Measurements from ENCODE around the gene FKBP8.
A peak's percentile ranks its signal among the peaks of the same experiment; 100 is the strongest.

The FKBP8 gene

DNA sequence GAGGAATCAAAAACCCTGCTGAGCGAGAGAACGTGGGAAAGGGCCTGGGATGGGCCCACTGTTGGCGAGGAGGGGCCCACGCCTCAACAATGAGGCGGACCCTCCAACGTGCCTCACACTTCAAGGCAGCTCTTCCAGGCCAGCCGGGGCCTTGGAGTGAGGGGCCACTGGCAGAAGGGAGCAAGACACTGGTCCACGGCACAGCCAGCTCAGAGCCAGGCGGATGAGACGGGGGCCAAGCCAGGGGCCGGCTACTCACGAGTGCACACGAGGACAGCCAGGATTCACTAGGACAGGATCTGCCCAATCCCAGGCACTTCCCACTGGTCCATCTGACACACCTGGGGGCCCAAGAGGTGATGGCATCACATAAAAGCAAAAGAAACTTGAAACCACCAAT lies 42.0 kb downstream of the FKBP8 start:
- DNase-seq, result no peak

DNA sequence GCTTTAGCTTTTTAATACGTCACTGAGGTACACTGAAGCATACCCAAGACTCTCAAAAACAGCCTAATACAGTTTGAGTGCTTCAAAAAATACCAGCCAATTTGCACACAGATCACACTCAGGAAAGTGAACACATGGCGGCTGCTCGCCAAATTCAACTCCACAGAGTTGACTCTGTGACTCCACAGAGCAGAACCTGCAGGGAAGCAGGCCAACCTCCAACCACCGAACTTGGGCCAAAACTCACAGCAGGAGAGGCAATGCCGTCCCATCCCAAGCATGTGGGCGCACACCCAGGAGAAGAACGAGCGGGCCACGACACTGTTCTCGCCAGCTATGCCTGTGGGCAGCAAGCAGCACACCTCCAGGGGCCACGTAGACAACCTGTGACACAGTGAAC lies 42.6 kb downstream of the FKBP8 start:
- no peak for DNase-seq

DNA sequence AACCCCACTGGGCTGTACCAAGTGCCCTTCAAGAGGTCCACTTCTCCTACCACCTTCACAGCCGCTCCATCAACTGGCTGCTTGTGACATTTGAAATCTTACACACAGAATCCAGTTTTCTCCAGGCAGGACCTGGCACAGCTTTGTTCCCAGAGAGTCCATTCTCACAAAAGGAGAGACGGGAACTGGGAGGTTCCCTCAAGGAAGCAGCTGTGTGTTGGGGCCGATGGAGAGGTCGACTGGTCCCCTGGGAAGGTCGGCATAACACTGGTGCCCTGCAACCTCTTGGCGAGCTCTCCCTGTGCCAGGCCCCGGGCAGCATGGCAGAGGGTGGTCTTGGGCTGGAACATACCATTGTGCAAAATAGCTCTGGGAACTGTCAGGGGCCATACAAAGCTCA lies 43.0 kb downstream of the FKBP8 start:
- DNase-seq, result no peak

DNA sequence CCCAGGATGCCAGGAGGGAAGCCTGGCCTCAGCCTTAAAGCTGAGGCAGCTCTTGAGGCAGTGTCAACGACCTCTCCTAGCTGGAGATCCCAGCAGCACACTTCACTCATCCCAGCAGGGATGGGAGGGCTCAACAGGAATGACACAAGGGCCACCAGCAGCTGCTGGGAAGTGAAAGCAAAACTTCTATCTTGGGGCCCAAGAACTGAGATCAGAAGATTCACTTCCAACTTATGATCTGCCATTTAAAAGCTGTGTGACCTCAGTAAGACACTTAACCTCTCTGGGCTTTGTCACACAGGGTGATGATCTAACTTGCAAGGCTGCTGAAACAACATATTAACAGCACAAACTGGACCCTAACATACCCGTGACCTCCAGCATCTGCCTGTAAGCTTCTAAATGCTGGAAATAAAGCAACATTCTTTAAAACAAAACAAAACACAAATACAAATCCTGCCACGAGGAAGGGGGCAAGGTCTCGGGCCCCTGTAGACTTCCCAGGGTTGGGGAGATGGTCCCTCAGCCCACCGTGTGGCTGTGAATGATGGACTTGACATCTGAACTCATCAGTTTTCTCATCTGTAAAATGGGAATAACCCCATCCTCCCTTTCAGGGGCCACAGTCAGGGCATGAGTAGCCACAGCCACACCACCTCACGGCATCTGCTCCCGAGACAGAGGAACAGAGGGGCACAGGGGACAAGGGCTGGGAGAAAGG lies 44.2 kb downstream of the FKBP8 start:
- no peak for DNase-seq

DNA sequence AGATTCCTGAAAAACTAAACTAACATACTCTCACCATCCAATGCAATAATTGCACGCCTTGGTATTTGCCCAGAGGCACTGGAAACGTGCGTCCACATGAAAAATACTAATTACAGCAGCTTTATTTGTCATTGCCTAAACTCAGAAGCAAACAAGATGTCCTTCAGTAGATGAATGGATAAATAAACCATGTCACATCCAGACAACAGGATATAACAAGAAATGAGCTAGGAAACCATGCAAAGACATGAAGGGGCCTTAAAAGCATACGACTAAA lies 46.5 kb downstream of the FKBP8 start:
- DNase-seq, result no peak

DNA sequence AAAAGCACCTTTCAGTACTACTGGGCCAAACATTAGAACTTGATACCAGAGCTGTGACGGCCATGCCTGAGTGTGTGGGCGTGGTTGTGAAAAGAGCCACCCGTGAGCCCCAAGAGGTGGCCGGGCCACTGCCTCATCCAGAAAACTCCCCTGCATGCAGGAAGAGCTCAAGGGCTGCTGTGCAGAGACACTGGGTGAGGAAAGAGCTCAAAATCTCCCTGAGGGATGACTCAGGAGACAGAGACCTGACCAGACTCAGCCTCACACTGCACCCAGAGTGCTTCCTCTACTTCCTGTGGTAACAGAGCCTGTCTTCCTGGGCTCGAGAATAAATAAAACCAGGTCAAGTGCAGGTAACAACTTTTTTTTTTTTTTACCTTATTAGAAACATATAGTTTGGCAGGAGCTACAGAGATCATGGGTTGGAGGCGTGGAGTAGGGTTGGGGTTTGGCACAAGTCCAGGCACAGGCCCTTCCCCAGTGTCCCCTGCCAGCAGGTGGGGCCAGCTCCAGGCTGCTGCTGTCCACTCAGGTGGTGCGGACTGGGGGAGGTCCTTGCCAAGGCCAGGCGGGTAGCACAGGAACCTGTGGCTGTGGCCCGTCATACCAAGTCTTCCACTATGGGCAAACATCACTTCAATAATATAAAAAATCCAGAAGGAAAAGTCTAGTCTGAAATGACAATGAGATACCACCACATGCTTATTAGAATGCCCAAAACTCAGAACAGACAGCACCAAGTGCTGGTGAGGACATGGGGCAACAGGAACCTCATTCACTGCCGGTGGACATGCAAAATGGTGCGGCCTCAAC lies 47.0 kb downstream of the FKBP8 start:
- DNase-seq, result no peak

DNA sequence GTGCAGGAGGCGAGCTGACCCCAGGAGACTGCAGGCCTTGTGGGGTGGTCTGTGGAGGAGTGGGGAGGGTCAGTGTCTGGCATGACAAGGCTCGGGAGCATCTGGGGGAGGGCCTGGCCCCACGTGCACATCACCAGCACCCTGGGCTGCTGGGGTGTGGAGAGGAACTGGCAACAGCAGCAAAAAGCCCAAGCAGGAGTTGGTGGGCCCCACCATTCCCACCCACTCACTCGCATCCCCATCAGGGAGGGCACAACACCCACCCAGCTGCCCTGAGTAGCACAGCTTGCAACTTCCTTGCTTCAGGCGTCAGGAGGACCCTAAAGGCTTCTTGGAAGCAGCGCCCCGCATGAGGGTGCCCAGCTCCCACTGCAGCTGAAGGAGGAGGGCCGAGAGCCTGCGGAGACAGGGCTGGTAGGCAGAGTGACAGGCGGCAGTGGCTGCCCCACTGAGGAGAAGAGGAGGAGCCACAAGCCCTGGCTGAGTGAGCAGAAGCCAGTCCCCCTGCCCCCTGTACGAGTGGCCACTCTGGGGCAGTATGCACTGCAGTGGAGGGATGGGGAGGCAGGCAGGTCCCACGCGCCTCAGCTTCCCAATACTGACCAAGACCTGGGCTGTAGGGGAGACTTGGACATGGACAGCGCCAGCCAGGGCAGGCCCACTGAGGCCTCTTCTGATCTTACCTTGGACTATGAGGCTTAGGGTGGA lies 48.0 kb downstream of the FKBP8 start:
- no peak for DNase-seq

DNA sequence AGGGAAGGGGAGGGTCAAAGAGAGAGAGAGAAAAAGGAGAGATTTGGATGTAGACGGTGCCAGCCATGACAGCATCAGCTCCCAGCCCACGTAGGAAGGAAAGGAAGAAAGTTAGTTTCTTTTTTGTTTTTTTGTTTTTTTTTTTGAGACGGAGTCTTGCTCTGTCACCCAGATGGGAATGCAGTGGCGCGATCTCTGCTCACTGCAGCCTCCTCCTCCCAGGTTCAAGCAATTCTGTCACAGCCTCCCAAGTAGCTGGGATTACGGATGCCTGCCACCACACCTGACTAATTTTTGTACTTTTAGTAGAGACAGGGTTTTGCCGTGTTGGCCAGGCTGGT lies 49.1 kb downstream of the FKBP8 start:
- DNase-seq, result no peak

DNA sequence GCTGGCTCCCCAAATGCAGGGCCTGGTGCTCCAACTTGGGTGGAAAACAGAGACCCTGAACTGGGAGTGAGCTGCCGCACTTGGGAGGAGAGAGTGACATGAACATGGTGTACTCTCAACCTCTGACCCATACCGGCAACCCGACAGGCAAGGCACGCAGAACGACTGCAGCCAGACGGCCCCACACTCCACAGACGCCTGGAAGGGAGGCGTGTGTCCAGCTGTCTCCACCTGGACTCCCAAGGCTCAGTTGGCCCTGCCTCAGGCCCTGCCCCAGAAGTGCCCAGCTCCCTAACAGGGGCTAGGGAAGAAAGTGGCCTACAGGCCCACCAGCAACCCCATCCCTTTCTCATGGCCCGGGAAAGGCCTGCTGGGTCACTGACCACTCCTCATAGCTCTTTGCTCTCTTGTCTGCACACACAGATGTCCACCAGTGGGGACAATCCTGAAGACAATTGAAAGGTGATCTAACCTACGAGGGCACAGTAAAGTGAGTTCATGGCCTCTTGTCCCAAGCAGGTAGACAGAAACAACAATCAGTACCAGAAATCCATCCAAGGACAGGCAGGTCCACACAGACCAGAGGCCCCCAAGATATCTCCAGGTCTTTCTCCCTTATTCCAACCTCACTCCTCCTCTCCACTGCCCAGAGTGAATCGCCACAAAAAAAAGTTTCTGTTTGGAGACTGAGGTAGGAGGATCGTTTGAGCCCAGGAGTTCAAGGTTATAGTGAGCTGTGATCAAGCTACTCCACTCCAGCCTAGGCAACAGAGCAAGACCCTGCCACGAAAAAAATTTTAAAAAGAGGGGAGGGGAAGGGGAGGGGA lies 49.7 kb downstream of the FKBP8 start:
- no peak for DNase-seq

DNA sequence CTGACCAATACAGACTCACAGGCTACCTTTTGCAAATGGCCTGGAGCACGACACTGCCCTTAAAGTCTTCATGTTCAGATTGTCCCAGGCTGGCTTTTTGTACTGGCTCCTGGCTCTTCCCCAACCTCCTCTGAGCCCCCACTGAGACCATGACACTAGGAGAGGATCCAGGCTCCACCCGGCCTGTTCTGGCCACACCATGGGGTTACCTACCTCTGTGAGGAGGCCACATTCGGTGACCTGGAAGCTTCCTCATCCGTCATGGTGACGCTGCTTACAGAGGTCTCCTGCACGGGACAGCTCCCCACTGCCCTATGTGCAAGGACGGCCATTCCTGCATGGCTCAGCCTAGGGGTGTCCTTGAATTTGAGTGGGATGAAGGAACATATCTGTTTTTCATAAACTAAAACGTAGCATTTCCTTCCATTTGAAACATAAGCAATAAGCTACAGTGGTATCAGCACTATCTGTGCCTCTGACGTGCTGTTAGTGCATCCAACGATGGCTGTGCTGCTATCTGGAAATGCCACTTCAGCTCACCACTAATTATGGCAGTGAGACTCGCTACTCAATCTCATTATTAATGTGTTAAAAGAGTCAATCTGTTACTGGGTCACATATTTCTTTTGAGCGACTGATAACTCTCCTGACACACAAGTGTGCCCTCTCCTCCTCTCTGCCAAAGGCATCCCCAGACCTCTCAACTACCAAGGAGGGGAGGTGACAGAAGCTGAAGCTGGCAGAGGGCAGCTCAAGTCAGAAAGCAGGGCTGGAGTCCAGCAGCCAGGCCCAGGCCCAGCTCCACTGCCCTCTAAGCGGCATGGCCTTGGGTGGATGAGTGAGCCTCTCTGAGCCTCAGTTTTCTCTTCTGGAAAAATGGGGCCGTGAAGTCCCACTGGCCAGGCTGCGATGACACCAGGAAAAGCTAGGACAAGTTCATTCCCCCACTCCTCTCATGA lies 51.1 kb downstream of the FKBP8 start:
- no peak for DNase-seq

DNA sequence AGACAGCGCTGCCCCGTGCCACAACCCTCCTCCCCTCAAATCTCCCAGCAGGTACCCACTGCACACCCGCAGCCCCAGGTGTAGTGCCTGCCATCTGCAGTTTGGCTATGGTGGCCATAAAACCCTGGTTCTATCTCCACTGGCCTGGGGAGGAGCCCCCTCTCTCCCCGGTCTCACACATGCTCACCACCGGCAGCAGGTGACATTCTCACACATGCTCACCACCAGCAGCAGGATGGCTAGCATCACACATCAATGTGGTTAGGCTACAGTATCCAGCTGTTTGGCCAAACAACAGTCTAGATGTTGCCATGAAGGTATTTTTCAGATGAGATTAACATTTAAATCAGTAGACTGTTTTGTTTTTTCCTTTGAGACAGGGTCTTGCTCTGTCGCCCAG lies 52.6 kb downstream of the FKBP8 start:
- DNase-seq, result no peak

DNA sequence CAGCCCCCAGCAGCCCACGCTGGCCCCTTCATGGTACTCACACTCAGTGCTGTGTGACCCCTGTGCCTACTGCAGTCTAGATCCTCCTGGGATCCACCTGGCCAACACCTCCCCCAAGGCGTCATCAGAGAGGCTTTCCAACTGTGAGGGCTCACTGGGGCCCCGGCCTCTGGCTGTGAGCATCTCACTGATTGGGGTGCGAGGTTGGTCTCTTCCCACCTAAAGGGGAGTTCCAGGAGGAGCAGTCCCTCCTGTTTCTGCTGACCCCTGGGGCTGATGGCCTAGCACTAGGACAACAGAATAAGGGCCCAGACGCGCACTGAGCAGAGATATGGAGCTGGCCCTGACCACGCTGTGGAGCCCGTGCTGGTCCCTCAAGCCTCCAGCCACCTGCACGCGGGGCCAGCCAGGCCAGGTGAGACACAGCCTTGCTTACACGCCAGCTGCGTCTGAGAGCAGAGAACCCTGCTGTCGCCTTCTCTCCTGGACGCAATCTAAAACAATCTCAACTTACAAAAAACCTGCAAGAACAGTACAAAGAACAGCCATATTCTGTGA lies 53.7 kb downstream of the FKBP8 start:
- no peak for DNase-seq

DNA sequence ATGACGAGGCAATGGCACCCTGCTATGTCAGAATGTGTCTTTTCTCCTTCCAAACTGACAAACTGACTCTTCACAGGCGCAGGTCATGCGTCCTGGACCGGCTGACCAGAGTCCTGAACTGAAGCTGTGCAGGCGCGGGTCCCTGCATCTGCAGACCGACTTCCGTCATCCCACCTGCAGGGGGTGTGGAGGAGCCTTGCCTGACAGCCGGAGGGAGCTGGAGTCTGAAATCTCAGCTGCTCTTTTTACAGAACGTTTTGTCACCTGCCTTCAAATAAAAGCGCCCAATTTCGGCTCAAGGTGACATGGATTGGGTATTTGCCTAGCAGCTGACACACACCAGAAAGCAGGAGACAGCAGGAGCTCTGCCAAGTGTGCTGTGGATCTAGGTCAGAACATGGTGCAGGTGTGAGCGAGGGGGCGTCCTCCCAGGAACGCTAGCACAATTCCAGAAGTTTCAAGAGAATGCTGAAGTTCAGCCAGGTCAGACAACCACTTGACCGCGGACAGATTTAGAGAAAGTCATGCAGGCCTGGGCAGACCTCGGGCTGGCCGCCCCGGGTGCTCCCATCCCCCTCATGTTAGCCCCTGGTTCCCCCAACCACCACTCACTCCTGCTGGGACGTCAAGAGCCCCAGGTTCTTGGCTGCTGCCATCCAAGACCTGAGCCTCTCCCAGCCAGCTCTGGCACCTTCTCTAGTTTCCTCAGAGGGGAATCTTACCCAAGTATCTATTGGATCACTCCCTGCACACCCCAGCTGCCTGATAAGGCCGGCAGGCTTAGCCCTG lies 54.3 kb downstream of the FKBP8 start:
- peak; percentile 12 for DNase-seq

DNA sequence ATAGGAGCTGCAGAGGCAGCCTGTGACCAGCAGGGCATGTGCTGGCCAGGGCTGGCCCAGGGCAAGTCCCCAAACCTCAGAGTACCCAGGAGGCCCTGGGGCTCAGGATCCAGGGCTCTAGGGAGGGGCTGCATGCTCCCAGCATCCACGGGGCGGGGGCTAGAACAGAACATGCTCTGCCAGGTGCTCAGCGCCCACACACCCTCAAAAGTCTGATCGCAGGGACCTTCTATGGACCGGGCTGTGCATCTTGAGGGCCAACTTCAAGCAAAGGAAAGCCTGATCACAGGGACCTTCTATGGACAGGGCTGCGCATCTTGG lies 55.0 kb downstream of the FKBP8 start:
- no peak for DNase-seq

DNA sequence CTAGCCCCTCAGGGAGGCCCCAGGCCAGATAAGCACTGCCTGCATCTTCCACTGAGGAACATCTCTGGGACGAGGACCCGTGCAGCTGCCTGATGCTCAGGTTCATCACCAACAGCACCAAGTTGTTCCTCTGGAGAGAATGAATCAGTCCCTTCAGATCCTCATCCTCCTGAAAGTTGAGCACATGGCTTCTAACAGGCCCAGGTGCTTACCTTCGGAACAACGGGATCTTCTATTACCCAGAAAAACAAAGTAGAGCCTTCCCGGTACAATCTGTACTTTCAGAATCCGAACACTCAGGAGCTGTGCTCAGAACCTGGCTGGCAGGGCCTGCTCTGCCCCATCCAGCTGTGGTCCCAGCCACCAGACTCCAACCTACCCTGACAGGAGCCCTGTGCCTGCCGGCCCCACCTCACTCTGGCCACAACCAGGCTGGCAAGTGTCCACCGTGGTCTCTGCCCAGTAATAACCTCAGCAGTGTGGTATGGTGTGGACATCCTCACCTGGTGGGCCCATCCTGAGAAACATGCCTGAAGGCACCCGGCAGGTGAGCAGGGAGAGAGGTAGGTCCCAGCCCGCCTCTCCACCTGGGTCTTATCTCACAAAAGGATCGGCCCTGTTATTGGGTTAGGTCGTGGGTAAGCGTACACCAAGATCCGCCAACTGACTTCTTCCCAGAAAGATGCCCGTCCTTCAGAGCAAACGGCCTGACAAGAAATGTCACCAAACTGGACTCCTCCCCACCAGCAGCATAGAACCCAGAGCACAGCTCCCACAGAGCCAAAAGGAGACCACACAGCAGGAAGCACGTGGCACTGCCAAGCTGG lies 55.6 kb downstream of the FKBP8 start:
- DNase-seq, result no peak

DNA sequence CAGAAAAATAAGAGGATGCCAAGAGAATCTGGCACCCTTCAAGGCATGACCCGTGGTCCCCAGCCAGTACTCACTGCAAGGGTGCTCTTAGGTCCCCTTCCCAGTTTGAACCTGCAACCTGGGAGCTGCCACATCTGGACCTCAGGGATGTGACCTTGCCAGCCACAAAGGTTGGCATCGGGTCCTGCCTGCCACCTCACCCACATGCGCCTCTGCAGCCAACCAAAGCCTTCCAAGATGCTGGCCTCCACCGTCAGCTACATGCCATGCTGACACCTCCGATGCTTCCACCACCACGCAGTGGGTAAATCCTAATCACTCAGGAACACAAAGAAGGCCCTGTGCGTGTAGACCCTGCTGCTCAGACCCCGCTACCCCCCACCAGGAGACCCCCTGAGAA lies 56.6 kb downstream of the FKBP8 start:
- no peak for DNase-seq

DNA sequence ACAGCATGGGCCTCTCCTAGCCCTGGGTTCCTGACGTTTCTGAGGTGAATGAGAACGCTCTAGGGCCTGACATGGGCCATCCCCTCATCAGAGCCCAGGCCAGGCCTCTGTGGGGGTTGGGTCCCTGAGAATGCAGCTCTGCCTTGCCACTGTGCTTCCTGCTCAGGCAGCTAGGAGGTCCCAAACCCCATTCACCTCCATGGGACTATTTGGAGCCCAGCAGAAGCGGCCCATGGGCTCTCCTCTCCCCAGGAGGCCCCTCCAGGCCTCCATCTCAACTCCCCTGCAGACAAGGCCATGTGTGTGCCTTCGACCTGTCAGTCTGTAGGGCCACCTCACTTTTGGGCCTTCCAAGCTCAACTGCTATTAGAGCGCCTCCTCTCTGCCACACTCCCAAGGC lies 58.4 kb downstream of the FKBP8 start:
- DNase-seq, result no peak

DNA sequence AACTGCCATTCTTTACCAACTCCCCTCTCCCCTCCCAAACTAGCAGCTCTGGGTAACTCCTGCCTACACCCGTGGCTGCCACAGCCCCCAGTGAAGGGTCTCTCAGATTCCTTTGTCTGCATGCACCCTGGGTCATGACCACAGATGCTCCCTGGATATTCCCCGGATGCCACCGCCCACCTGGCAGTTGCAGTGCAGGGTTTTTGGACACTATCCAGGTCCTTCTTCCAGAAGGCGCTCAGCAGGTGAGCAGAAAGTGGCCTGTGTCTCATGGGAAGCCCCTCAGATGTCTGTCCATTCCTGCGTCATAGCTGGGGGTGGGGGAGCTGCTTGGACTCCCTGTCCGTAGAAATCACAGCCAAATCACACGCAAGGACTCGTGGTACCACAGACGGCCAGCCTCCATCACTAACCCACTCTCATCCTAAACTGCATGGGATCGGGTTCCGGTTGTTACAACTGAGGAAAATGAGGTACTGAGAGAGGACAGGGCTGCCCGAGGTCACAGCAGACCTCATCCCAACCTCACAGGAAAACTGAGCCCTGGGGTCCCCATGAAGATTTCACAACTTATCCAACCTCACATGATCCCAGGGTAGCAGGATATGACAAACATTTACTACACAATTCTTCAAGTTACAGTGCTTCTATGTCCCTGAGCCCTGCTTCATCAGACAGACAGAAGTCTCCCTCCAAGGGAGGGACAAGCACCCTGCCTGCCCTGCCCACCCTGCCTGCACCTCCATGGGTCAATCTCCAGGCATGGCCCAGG lies 60.1 kb downstream of the FKBP8 start:
- peak; percentile 64 for DNase-seq
